ENCODE results near the gene CYBA.
A peak's percentile ranks its signal among the peaks of the same experiment; 100 is the strongest.

CYBA gene

GRCh38 chr16:88650749-88651275 is at the start of gene CYBA:
CYBA (minus strand) TSS chr16:88651053; CDS start chr16:88651013, 40 bp downstream.
- peaks cover 42% of the 10 kb centered on the region for H3K36me3 ChIP-seq (replicated peaks)
- peak; percentile 62 for DNase-seq
- no peaks in the 10 kb centered on the region for H3K27me3 ChIP-seq (replicated peaks)
- in situ Hi-C loops (cut with HindIII; ENCODE audit: low pct_ligation_motif_present, low sequenced_read_pairs) = no loop called here
- no peak for TF ChIP-seq CTCF (IDR thresholded peaks at IDR 0.05; ENCODE audit: low read depth, low read length, missing control alignments)
- peak within 1 kb of the TSS; percentile 88 for H3K27ac ChIP-seq
- H3K4me3 ChIP-seq (ENCODE audit: low read depth, low read length) = peak within 1 kb of the TSS; percentile 81

- Histone ChIP-seq H3K36me3 (replicated peaks) (peaks cover 25% of the 10 kb centered on the region), H3K4me3 (ENCODE audit: low read depth, low read length) (no peak overlapping the region), H3K27me3 (replicated peaks) (no peaks in the 10 kb centered on the region), H3K27ac (no peak overlapping the region)
- no peak for TF ChIP-seq CTCF (IDR thresholded peaks at IDR 0.05; ENCODE audit: low read depth, low read length, missing control alignments)
- in situ Hi-C loops (cut with HindIII; ENCODE audit: low pct_ligation_motif_present, low sequenced_read_pairs) = no loop called here
- no peak for DNase-seq
These were observed 49.4 kb upstream of the CYBA start for GRCh38 chr16:88700322-88700635.

GRCh38 chr16:88699180-88699579 is 48.3 kb upstream of the CYBA start:
- H3K4me3 ChIP-seq (ENCODE audit: low read depth, low read length) = no peak overlapping the region
- no peak for DNase-seq
- in situ Hi-C loops (cut with HindIII; ENCODE audit: low pct_ligation_motif_present, low sequenced_read_pairs) = no loop called here
- no peaks in the 10 kb centered on the region for H3K27me3 ChIP-seq (replicated peaks)
- no peak overlapping the region for H3K27ac ChIP-seq
- TF ChIP-seq CTCF (IDR thresholded peaks at IDR 0.05; ENCODE audit: low read depth, low read length, missing control alignments) = no peak
- peaks cover 25% of the 10 kb centered on the region for H3K36me3 ChIP-seq (replicated peaks)

GRCh38 chr16:88698646-88699045 is 47.8 kb upstream of the CYBA start:
- no peak overlapping the region for H3K4me3 ChIP-seq (ENCODE audit: low read depth, low read length)
- no peak for DNase-seq

GRCh38 chr16:88697831-88698615 is 47.2 kb upstream of the CYBA start:
- peak; percentile 64 for TF ChIP-seq CTCF (IDR thresholded peaks at IDR 0.05; ENCODE audit: low read depth, low read length, missing control alignments)
- in situ Hi-C loops (cut with HindIII; ENCODE audit: low pct_ligation_motif_present, low sequenced_read_pairs) = no loop called here
- H3K27ac ChIP-seq = no peak overlapping the region
- no peak overlapping the region for H3K4me3 ChIP-seq (ENCODE audit: low read depth, low read length)
- H3K27me3 ChIP-seq (replicated peaks) = no peaks in the 10 kb centered on the region
- DNase-seq = no peak
- H3K36me3 ChIP-seq (replicated peaks) = peaks cover 25% of the 10 kb centered on the region

More at GRCh38 chr16:88698646-88699045, 47.8 kb upstream of the CYBA start:
- in situ Hi-C loops (cut with HindIII; ENCODE audit: low pct_ligation_motif_present, low sequenced_read_pairs) = no loop called here
- H3K36me3 ChIP-seq (replicated peaks) = peaks cover 25% of the 10 kb centered on the region
- no peaks in the 10 kb centered on the region for H3K27me3 ChIP-seq (replicated peaks)
- TF ChIP-seq CTCF (IDR thresholded peaks at IDR 0.05; ENCODE audit: low read depth, low read length, missing control alignments) = no peak
- no peak overlapping the region for H3K27ac ChIP-seq

Measured in brain microvascular endothelial cell (primary cell).